MM.1S (cell line): ENCODE results near the gene PCDHA7.
"Not testable (repeated sequence)": the region's sequence is repeated elsewhere in the genome, so short reads cannot be mapped to it uniquely, and the experiment has no call there.

Source experiments
- DNase-seq: peaks from one replicate; pipeline ENCODE4 v3.0.0-alpha.2; 2015
- H2AFZ ChIP-seq: fragments of 300-600 bp; sonication (generic); 2 replicates; pipeline ENCODE4 v1.6.0; 2016; ENCODE audit warnings: antibody characterized with exemption, low read length
- H3F3A ChIP-seq: fragments of 300-600 bp; sonication (generic); 2 replicates; pipeline ENCODE4 v1.6.1; 2016; ENCODE audit warnings: mild to moderate bottlenecking, antibody characterized with exemption, low read length, moderate library complexity, mixed read lengths; ENCODE audit not compliant: insufficient read depth
- H3K27ac ChIP-seq: fragments of 300-600 bp; sonication (generic); 2 replicates; pipeline ENCODE4 v1.5.1; 2016; ENCODE audit warnings: mild to moderate bottlenecking, low read length
- H3K27me3 ChIP-seq: fragments of 300-600 bp; sonication (generic); replicated peaks from 2 replicates; pipeline ENCODE4 v1.6.0; 2016; ENCODE audit warnings: low read length; ENCODE audit not compliant: insufficient read depth
- H3K36me3 ChIP-seq: fragments of 300-600 bp; sonication (generic); replicated peaks from 2 replicates; pipeline ENCODE4 v1.6.1; 2016; ENCODE audit warnings: mild to moderate bottlenecking, low read length, mixed read lengths; ENCODE audit not compliant: insufficient read depth
- H3K4me1 ChIP-seq: fragments of 300-600 bp; sonication (generic); 2 replicates; pipeline ENCODE4 v1.6.1; 2016; ENCODE audit warnings: low read length, mixed read lengths
- H3K4me2 ChIP-seq: fragments of 300-600 bp; sonication (generic); 2 replicates; pipeline ENCODE4 v1.6.0; 2016; ENCODE audit warnings: low read depth, low read length
- H3K4me3 ChIP-seq: fragments of 300-600 bp; sonication (generic); 2 replicates; pipeline ENCODE4 v1.5.1; 2016; ENCODE audit warnings: low read length, mixed read lengths
- H3K79me2 ChIP-seq: fragments of 300-600 bp; sonication (generic); 2 replicates; pipeline ENCODE4 v1.6.1; 2016; ENCODE audit warnings: mixed run types, low read length, mixed read lengths
- H3K9ac ChIP-seq: fragments of 300-600 bp; sonication (generic); 2 replicates; pipeline ENCODE4 v1.6.1; 2016; ENCODE audit warnings: low read length, mixed read lengths
- H3K9me2 ChIP-seq: fragments of 300-600 bp; sonication (generic); replicated peaks from 2 replicates; pipeline ENCODE4 v1.6.1; 2016; ENCODE audit warnings: mild to moderate bottlenecking, low read length, mixed read lengths; ENCODE audit not compliant: insufficient read depth
- H3K9me3 ChIP-seq: fragments of 300-600 bp; sonication (generic); replicated peaks from 2 replicates; pipeline ENCODE4 v1.6.1; 2016; ENCODE audit warnings: mild to moderate bottlenecking, low read length, mixed read lengths; ENCODE audit not compliant: insufficient read depth
- H4K20me1 ChIP-seq: fragments of 300-600 bp; sonication (generic); 2 replicates; pipeline ENCODE4 v1.6.1; 2016; ENCODE audit warnings: mild to moderate bottlenecking, low read length, moderate library complexity, mixed read lengths; ENCODE audit not compliant: insufficient read depth
- EZH2 ChIP-seq: fragments of 300-600 bp; sonication (generic); optimal IDR thresholded peaks from 2 replicates; pipeline ENCODE3; 2017; ENCODE audit warnings: low read depth, mild to moderate bottlenecking, antibody characterized with exemption, low read length, mixed read lengths
- EZH2phosphoT487 ChIP-seq: fragments of 300-600 bp; sonication (generic); IDR thresholded peaks from 2 replicates; pipeline ENCODE4 v1.6.1; 2018; ENCODE audit warnings: antibody characterized with exemption, low read length
- TF ChIP-seq, protein P1 (sequence below): fragments of 300-600 bp; sonication (generic); IDR thresholded peaks from 2 replicates; pipeline ENCODE4 v1.5.1; 2016; ENCODE audit warnings: antibody characterized with exemption, low read length, mixed read lengths

Gene PCDHA7

DNA sequence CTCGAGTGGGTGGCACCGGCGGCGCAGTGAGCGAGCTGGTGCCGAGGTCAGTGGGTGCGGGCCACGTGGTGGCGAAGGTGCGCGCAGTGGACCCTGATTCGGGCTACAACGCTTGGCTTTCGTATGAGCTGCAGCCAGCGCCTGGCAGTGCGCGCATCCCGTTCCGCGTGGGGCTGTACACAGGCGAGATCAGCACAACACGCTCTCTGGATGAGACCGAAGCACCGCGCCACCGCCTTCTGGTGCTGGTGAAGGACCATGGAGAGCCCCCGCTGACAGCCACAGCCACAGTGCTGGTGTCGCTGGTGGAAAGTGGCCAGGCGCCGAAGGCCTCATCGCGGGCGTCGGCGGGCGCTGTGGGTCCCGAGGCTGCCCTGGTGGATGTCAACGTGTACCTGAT lies 10.6 kb upstream of the PCDHA7 start:
- H3K9me2 ChIP-seq, result no peaks in the 10 kb centered on the region
- no peaks in the 10 kb centered on the region for H3F3A ChIP-seq
- DNase-seq, result no peak
- no peak overlapping the region for H3K9ac ChIP-seq
- H3K9me3 ChIP-seq, result no peaks in the 10 kb centered on the region
- H4K20me1 ChIP-seq, result no peaks in the 10 kb centered on the region
- no peaks in the 10 kb centered on the region for H3K36me3 ChIP-seq
- H3K4me2 ChIP-seq, result no peak overlapping the region
- H3K4me1 ChIP-seq, result no peaks in the 10 kb centered on the region
- H3K27me3 ChIP-seq, result no peaks in the 10 kb centered on the region
- H2AFZ ChIP-seq, result no peak overlapping the region
- no peak overlapping the region for H3K4me3 ChIP-seq
- H3K27ac ChIP-seq, result no peak overlapping the region
- TF ChIP-seq EZH2, result no peak
- TF ChIP-seq, protein P1, sequence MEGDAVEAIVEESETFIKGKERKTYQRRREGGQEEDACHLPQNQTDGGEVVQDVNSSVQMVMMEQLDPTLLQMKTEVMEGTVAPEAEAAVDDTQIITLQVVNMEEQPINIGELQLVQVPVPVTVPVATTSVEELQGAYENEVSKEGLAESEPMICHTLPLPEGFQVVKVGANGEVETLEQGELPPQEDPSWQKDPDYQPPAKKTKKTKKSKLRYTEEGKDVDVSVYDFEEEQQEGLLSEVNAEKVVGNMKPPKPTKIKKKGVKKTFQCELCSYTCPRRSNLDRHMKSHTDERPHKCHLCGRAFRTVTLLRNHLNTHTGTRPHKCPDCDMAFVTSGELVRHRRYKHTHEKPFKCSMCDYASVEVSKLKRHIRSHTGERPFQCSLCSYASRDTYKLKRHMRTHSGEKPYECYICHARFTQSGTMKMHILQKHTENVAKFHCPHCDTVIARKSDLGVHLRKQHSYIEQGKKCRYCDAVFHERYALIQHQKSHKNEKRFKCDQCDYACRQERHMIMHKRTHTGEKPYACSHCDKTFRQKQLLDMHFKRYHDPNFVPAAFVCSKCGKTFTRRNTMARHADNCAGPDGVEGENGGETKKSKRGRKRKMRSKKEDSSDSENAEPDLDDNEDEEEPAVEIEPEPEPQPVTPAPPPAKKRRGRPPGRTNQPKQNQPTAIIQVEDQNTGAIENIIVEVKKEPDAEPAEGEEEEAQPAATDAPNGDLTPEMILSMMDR, result no peak
- no peak for TF ChIP-seq EZH2phosphoT487
- H3K79me2 ChIP-seq, result no peaks in the 10 kb centered on the region

GRCh38 chr5:140827704-140828361 lies 6.2 kb upstream of the PCDHA7 start, which contains the start of gene PCDHA6:
PCDHA6 (plus strand) TSS chr5:140827960; CDS start chr5:140828092, 132 bp downstream.
- Histone ChIP-seq H3K27ac (no peak within 1 kb of the TSS), H3K4me3 (no peak within 1 kb of the TSS), H3F3A (no peaks in the 10 kb centered on the region), H3K79me2 (no peaks in the 10 kb centered on the region), H3K36me3 (no peaks in the 10 kb centered on the region), H2AFZ (no peak within 1 kb of the TSS), H3K4me2 (no peak within 1 kb of the TSS), H3K9me2 (no peaks in the 10 kb centered on the region), H4K20me1 (no peaks in the 10 kb centered on the region), H3K9ac (no peak within 1 kb of the TSS), H3K9me3 (no peaks in the 10 kb centered on the region), H3K27me3 (no peaks in the 10 kb centered on the region), H3K4me1 (no peaks in the 10 kb centered on the region)
- DNase-seq, result no peak
- TF ChIP-seq EZH2 (no peak), EZH2phosphoT487 (no peak)
- TF ChIP-seq, protein P1, result no peak

DNA sequence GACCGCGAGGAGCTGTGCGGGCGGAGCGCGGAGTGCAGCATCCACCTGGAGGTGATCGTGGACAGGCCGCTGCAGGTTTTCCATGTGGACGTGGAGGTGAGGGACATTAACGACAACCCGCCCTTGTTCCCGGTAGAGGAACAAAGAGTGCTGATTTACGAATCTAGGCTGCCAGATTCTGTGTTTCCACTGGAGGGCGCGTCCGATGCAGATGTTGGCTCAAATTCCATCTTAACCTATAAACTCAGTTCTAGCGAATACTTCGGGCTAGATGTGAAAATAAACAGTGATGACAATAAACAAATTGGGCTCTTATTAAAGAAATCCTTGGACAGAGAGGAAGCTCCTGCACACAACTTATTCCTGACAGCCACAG lies 5.7 kb upstream of the PCDHA7 start:
- H2AFZ ChIP-seq, result no peak overlapping the region
- H3K27me3 ChIP-seq, result no peaks in the 10 kb centered on the region
- no peak overlapping the region for H3K27ac ChIP-seq
- H3K79me2 ChIP-seq, result no peaks in the 10 kb centered on the region
- H3K9me3 ChIP-seq, result no peaks in the 10 kb centered on the region
- TF ChIP-seq EZH2phosphoT487 (no peak), EZH2 (no peak)
- TF ChIP-seq, protein P1, result no peak
- H3K9me2 ChIP-seq, result no peaks in the 10 kb centered on the region
- no peaks in the 10 kb centered on the region for H4K20me1 ChIP-seq
- no peak overlapping the region for H3K9ac ChIP-seq
- H3F3A ChIP-seq, result no peaks in the 10 kb centered on the region
- H3K4me2 ChIP-seq, result no peak overlapping the region
- no peaks in the 10 kb centered on the region for H3K36me3 ChIP-seq
- H3K4me1 ChIP-seq, result no peaks in the 10 kb centered on the region
- no peak for DNase-seq
- no peak overlapping the region for H3K4me3 ChIP-seq

- H3K4me2 ChIP-seq, H3K36me3 ChIP-seq, H3K9me2 ChIP-seq, H3K4me3 ChIP-seq, H3K9me3 ChIP-seq, H3K4me1 ChIP-seq, H3F3A ChIP-seq, H4K20me1 ChIP-seq, H2AFZ ChIP-seq, H3K27ac ChIP-seq, DNase-seq, H3K27me3 ChIP-seq, H3K79me2 ChIP-seq, H3K9ac ChIP-seq: not testable (repeated sequence)
These were observed 4.3 kb upstream of the PCDHA7 start for GRCh38 chr5:140829511-140830501.

DNA sequence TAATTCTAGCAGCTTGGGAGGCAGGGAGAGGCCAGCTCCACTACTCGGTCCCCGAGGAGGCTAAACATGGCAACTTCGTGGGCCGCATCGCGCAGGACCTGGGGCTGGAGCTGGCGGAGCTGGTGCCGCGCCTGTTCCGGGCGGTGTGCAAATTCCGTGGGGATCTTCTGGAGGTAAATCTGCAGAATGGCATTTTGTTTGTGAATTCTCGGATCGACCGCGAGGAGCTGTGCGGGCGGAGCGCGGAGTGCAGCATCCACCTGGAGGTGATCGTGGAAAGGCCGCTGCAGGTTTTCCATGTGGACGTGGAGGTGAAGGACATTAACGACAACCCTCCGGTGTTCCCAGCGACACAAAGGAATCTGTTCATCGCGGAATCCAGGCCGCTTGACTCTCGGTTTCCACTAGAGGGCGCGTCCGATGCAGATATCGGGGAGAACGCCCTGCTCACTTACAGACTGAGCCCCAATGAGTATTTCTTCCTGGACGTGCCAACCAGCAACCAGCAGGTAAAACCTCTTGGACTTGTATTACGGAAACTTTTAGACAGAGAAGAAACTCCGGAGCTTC lies 455 bp downstream of the PCDHA7 start:
- not testable (repeated sequence) for H3K9ac ChIP-seq, H2AFZ ChIP-seq, H3K79me2 ChIP-seq, H3F3A ChIP-seq, H3K4me1 ChIP-seq, H3K27me3 ChIP-seq, DNase-seq, H3K36me3 ChIP-seq, H3K9me2 ChIP-seq, H3K4me2 ChIP-seq, H4K20me1 ChIP-seq, H3K9me3 ChIP-seq, H3K4me3 ChIP-seq, H3K27ac ChIP-seq
